B cell (primary cell): ENCODE results near the gene KLHL26. TPM values are rescaled to one million over a fixed set of nuclear protein-coding genes. Genes with fewer than 3 reads are reported as not detected.

ENCODE experiments used
- ATAC-seq: fragments of 200-7000 bp; cut with Tn5 transposase; one replicate; pipeline ENCODE4 v1.10.0; 2021; ENCODE audit warnings: low read depth, mild to moderate bottlenecking, moderate number of reproducible peaks, moderate library complexity
- CTCF ChIA-PET: fragments of 350-600 bp; sonication (Branson Sonifier 250); formaldehyde crosslinking; loops from one replicate; lab custom pipeline; 2021; ENCODE audit warnings: antibody characterized with exemption, inconsistent platforms; lab: Charles Lee
- POLR2A ChIA-PET: fragments of 350-600 bp; sonication (Branson Sonifier 250); formaldehyde crosslinking; loops from one replicate; lab custom pipeline; 2021; ENCODE audit warnings: antibody characterized with exemption; lab: Charles Lee
- DNase-seq: peaks from one replicate; pipeline ENCODE4 v3.0.0; 2013
- H2AFZ ChIP-seq: 2 replicates; pipeline ENCODE4 v1.6.1; 2012; ENCODE audit warnings: mild to moderate bottlenecking, low read depth, low read length; ENCODE audit not compliant: insufficient read depth, poor library complexity, severe bottlenecking
- H3K27ac ChIP-seq, 2 donors: 1 replicate in 1 of 2; 2 replicates in 1 of 2; pipeline ENCODE4 v1.5.1; 2012 to 2013; ENCODE audit warnings: low read length in 2 of 2, mild to moderate bottlenecking in 2 of 2, moderate library complexity in 1 of 2
- H3K27me3 ChIP-seq, 4 experiments: fragments of 200-600 bp in 1 of 4; sonication (generic) in 1 of 4; replicated peaks in 1 of 4; 1 replicate in 2 of 4; 2 replicates in 2 of 4; pipeline versions ENCODE4 v1.6.1 to v1.7.0; 2013 to 2016; ENCODE audit warnings: low read length in 3 of 4, mild to moderate bottlenecking in 2 of 4, mixed read lengths in 1 of 4, moderate library complexity in 1 of 4; ENCODE audit not compliant: insufficient read depth in 4 of 4, control insufficient read depth in 3 of 4; ENCODE audit errors: control extremely low read depth in 1 of 4
- H3K36me3 ChIP-seq, 2 experiments: replicated peaks in 1 of 2; 1 replicate in 1 of 2; 2 replicates in 1 of 2; pipeline versions ENCODE4 v1.6.1 to v1.7.1; 2013; ENCODE audit warnings: low read length in 1 of 2; ENCODE audit not compliant: insufficient read depth in 2 of 2, control insufficient read depth in 1 of 2; ENCODE audit errors: control extremely low read depth in 1 of 2, extremely low read depth in 1 of 2
- H3K4me1 ChIP-seq, 2 donors: fragments of 200-600 bp in 1 of 2; sonication (generic) in 1 of 2; 1 replicate in 1 of 2; 2 replicates in 1 of 2; pipeline versions ENCODE4 v1.5.1 to v1.6.1; 2013 to 2017; ENCODE audit warnings: low read length in 2 of 2; ENCODE audit not compliant: control insufficient read depth in 2 of 2, insufficient read depth in 2 of 2
- H3K4me2 ChIP-seq: replicated peaks from 2 replicates; pipeline ENCODE3; 2012; ENCODE audit warnings: mild to moderate bottlenecking, low read depth, low read length; ENCODE audit not compliant: poor library complexity, severe bottlenecking
- H3K4me3 ChIP-seq, 5 experiments: fragments of 200-600 bp in 1 of 5; sonication (generic) in 1 of 5; 1 replicate in 3 of 5; 2 replicates in 2 of 5; pipeline versions ENCODE4 v1.5.1 to v1.7.0; 2011 to 2016; ENCODE audit warnings: low read length in 4 of 5, mild to moderate bottlenecking in 4 of 5, low read depth in 2 of 5, control low read depth in 1 of 5, moderate library complexity in 1 of 5; ENCODE audit not compliant: insufficient read depth in 1 of 5; ENCODE audit errors: control extremely low read depth in 1 of 5, extremely low read depth in 1 of 5
- H3K79me2 ChIP-seq: fragments of 200-600 bp; sonication (generic); one replicate; pipeline ENCODE4 v1.6.0; 2016; ENCODE audit warnings: low read length; ENCODE audit not compliant: control insufficient read depth, insufficient read depth
- H3K9ac ChIP-seq: fragments of 200-600 bp; sonication (generic); 2 replicates; pipeline ENCODE4 v1.6.1; 2017; ENCODE audit warnings: mild to moderate bottlenecking, low read length, moderate library complexity
- H3K9me3 ChIP-seq, 3 donors: one replicate each; pipeline versions ENCODE4 v1.6.1 to v1.7.1; 2013; ENCODE audit warnings: low read length in 2 of 3; ENCODE audit not compliant: control insufficient read depth in 2 of 3, insufficient read depth in 1 of 3; ENCODE audit errors: control extremely low read depth in 1 of 3
- H4K20me1 ChIP-seq: 2 replicates; pipeline ENCODE4 v1.6.0; 2012; ENCODE audit warnings: mild to moderate bottlenecking, low read length; ENCODE audit not compliant: insufficient read depth, control insufficient read depth, poor library complexity, severe bottlenecking
- H3K27ac Mint-ChIP-seq: one replicate; pipeline ENCODE4 v1.8.0; 2021; ENCODE audit warnings: mixed read lengths
- H3K27me3 Mint-ChIP-seq: one replicate; pipeline ENCODE4 v1.8.0; 2021; ENCODE audit warnings: mixed read lengths
- H3K4me1 Mint-ChIP-seq: one replicate; pipeline ENCODE4 v1.8.0; 2021; ENCODE audit warnings: mixed read lengths
- H3K4me3 Mint-ChIP-seq: one replicate; pipeline ENCODE4 v1.8.0; 2021; ENCODE audit warnings: mixed read lengths
- H3K9me3 Mint-ChIP-seq: one replicate; pipeline ENCODE4 v1.8.0; 2022; ENCODE audit warnings: mixed read lengths; ENCODE audit not compliant: insufficient read depth
- EZH2 ChIP-seq: IDR thresholded peaks from 2 replicates; pipeline ENCODE4 v1.6.1; 2012; ENCODE audit warnings: borderline replicate concordance, low read depth, mild to moderate bottlenecking, moderate library complexity, low read length; ENCODE audit not compliant: insufficient read depth, poor library complexity, severe bottlenecking
- WGBS: methylation state at CpG from one replicate; pipeline ENCODE4 v1.1.5; 2013; ENCODE audit warnings: missing lambda C conversion rate; ENCODE audit not compliant: insufficient coverage; 5-methylcytosine and 5-hydroxymethylcytosine counted together
- intact Hi-C: fragments of 100-400 bp; cut with micrococcal nuclease; formaldehyde crosslinking; loops from one replicate; pipeline ENCODE4 v1.10.0; 2022
- polyA plus RNA-seq: library from polyadenylated mRNA; depleted of rRNA; stranded (reverse); fragments of >200 nt; gene quantifications from 2 replicates; pipeline ENCODE4 v1.2.3, GENCODE V29; 2012
- total RNA-seq, 2 donors: library from RNA; stranded (reverse); fragments of 120-200 nt in 1 of 2; gene quantifications; 1 replicate in 1 of 2; 2 replicates in 1 of 2; pipeline versions ENCODE4 v1.2.3 to v1.2.4, GENCODE V29; 2013 to 2022
- TF ChIP-seq, protein P1 (sequence below): fragments of 200-600 bp; IDR thresholded peaks from one replicate; pipeline ENCODE4 v1.8.0; 2022; ENCODE audit warnings: antibody characterized with exemption, mild to moderate bottlenecking

KLHL26 gene
- total and polyA plus RNA-seq, 2 donors (not counting 1 experiment from before 2014, with no cell fraction given), result 5.0 to 14.6 TPM

DNA sequence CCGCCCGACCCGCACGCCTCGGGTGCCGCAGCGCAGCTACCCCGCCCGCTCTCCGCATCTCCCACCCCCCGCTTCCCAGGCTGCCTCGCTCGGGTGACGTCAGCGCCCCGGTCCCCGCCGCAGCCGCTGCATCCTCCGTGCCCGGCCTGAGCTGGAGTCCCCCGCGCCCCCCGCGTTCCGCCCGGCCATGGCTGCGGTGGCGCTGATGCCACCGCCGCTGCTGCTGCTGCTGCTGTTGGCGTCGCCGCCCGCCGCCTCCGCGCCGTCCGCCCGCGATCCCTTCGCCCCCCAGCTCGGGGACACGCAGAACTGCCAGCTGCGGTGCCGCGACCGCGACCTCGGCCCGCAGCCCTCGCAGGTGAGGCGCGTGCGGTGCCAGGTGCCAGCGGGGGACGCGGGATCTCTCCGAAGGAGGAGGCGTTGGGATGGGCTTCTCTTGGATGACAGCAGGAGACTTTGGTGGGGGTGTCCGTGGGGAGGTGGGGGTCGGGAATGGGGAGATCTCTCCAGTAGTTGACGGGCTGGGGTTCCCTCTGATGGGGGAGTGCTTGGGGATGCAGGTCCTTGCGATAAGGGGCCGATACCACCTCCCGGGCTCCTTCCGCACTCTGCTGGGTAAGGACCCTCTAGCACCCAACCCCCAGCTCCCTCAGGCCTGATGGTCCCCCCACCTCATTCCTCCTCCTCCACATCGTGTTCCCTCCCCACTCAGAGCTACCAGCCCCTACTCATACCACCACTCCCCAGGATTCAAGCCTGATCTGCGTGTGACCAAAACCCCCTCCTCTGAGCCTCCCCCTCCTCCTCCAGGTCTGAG lies 23.8 kb upstream of the KLHL26 start, which contains the start of gene TMEM59L:
Gene TMEM59L (plus strand): TSS at position 99 of the 817 bp plus-strand sequence. CDS start 89 bp downstream, at position 188.
- peak within 1 kb of the TSS; percentile 69 for H3K9ac ChIP-seq

More for the DNA sequence above, 23.8 kb upstream of the KLHL26 start, which contains the start of gene TMEM59L:
- Histone ChIP-seq H3K79me2 (no peaks in the 10 kb centered on the region), H3K4me3 (peak within 1 kb of the TSS in 4 of 5 experiments; percentile 20 to 61 (median 51)), H2AFZ (peak within 1 kb of the TSS; percentile 78), H3K9me3 (peaks cover 0 to 26% (median 0%) of the 10 kb centered on the region in 3 donors), H4K20me1 (no peaks in the 10 kb centered on the region), H3K27me3 (peaks cover 0 to 90% (median 59%) of the 10 kb centered on the region in 4 experiments), H3K36me3 (no peaks in the 10 kb centered on the region), H3K4me2 (peak within 1 kb of the TSS; percentile 97), H3K4me1 (peaks cover 29 to 42% of the 10 kb centered on the region in 2 donors), H3K27ac (no peak within 1 kb of the TSS)
- Mint-ChIP-seq H3K27me3 (peaks cover 64% of the 10 kb centered on the region), H3K27ac (no peak within 1 kb of the TSS), H3K4me1 (peaks cover 31% of the 10 kb centered on the region), H3K4me3 (peak within 1 kb of the TSS; percentile 85), H3K9me3 (no peaks in the 10 kb centered on the region)
- ChIA-PET CTCF (interaction anchor here (0.8 to 1.7 kb wide), 3 partner anchors 10 to 219 kb away, joined by 3 to 6 read pairs (median 4); no protein-coding TSS in a partner anchor), POLR2A (interaction anchor here (0.5 to 1.0 kb wide), 3 partner anchors 9 to 237 kb away, joined by 3 to 4 read pairs (median 4); no protein-coding TSS in a partner anchor)
- ATAC-seq (peak; percentile 55), DNase-seq (peak; percentile 70)
- TF ChIP-seq, protein P1, sequence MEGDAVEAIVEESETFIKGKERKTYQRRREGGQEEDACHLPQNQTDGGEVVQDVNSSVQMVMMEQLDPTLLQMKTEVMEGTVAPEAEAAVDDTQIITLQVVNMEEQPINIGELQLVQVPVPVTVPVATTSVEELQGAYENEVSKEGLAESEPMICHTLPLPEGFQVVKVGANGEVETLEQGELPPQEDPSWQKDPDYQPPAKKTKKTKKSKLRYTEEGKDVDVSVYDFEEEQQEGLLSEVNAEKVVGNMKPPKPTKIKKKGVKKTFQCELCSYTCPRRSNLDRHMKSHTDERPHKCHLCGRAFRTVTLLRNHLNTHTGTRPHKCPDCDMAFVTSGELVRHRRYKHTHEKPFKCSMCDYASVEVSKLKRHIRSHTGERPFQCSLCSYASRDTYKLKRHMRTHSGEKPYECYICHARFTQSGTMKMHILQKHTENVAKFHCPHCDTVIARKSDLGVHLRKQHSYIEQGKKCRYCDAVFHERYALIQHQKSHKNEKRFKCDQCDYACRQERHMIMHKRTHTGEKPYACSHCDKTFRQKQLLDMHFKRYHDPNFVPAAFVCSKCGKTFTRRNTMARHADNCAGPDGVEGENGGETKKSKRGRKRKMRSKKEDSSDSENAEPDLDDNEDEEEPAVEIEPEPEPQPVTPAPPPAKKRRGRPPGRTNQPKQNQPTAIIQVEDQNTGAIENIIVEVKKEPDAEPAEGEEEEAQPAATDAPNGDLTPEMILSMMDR, result no peak
- peak; percentile 75 for TF ChIP-seq EZH2
- 3% methylated on average over 68 of the region's 70 CpGs for WGBS
- intact Hi-C loops, result no loop called here
